ENCODE data around the gene FARP2. TPM values are rescaled to one million over a fixed set of nuclear protein-coding genes. Genes with fewer than 3 reads are reported as not detected.

FARP2 gene
- total RNA-seq, 1 donor from 2014 or later: 57.1 TPM

DNA sequence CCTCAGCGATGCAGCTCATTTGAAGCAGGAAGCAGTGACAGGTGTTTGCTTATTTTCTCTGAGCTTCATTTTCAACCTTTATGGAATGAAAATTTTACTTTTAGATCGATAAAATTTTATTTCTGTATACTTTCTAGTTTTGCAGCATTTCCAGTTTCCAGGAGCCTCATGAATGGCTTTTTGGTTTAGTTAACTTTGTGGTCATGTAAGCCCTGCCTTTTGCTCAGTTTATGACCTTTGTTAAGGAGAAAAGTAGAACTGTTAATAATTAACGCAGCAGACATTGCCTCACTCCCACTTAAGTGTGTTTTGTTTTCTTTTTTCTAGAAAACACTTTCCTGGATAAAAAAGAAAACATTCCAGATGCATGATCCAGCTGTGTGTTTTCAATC is 4.4 kb upstream of the FARP2 start:
- TF ChIP-seq, protein P1, sequence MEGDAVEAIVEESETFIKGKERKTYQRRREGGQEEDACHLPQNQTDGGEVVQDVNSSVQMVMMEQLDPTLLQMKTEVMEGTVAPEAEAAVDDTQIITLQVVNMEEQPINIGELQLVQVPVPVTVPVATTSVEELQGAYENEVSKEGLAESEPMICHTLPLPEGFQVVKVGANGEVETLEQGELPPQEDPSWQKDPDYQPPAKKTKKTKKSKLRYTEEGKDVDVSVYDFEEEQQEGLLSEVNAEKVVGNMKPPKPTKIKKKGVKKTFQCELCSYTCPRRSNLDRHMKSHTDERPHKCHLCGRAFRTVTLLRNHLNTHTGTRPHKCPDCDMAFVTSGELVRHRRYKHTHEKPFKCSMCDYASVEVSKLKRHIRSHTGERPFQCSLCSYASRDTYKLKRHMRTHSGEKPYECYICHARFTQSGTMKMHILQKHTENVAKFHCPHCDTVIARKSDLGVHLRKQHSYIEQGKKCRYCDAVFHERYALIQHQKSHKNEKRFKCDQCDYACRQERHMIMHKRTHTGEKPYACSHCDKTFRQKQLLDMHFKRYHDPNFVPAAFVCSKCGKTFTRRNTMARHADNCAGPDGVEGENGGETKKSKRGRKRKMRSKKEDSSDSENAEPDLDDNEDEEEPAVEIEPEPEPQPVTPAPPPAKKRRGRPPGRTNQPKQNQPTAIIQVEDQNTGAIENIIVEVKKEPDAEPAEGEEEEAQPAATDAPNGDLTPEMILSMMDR (IDR thresholded peaks at IDR 0.05): no peak
- no peak overlapping the region for H3K4me3 Mint-ChIP-seq (ENCODE audit: unreplicated experiment)
- peaks cover 41% of the 10 kb centered on the region for H3K4me1 Mint-ChIP-seq (ENCODE audit: low read depth)
- no peak for DNase-seq (ENCODE audit: low spot score)
- no peaks in the 10 kb centered on the region for H3K27me3 Mint-ChIP-seq (ENCODE audit: low read depth)
- H3K9me3 Mint-ChIP-seq (ENCODE audit: low read depth): no peaks in the 10 kb centered on the region
- peaks cover 31% of the 10 kb centered on the region for H3K36me3 Mint-ChIP-seq (ENCODE audit: low read depth)
- H3K27ac Mint-ChIP-seq (ENCODE audit: unreplicated experiment): peak overlapping the region; percentile 19

DNA sequence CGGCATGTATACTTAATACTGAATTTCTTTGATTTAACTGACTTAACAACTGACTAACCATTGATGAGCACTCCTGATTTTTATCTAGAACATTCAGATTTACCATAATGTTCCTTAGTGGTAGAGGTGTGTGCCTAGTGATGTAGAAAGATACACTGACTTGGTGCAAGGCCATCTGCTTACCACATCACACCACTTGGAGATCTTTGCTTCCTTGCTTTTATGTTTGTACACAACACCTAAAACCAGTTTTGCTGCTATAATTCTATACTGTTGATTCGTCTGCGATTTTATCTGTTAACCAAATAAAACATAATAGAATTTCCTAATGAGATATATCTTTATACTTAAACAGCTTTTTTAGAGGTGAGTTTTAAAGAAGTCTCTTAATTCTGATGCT is 3.9 kb upstream of the FARP2 start:
- peak overlapping the region; percentile 19 for H3K27ac Mint-ChIP-seq (ENCODE audit: unreplicated experiment)

DNA sequence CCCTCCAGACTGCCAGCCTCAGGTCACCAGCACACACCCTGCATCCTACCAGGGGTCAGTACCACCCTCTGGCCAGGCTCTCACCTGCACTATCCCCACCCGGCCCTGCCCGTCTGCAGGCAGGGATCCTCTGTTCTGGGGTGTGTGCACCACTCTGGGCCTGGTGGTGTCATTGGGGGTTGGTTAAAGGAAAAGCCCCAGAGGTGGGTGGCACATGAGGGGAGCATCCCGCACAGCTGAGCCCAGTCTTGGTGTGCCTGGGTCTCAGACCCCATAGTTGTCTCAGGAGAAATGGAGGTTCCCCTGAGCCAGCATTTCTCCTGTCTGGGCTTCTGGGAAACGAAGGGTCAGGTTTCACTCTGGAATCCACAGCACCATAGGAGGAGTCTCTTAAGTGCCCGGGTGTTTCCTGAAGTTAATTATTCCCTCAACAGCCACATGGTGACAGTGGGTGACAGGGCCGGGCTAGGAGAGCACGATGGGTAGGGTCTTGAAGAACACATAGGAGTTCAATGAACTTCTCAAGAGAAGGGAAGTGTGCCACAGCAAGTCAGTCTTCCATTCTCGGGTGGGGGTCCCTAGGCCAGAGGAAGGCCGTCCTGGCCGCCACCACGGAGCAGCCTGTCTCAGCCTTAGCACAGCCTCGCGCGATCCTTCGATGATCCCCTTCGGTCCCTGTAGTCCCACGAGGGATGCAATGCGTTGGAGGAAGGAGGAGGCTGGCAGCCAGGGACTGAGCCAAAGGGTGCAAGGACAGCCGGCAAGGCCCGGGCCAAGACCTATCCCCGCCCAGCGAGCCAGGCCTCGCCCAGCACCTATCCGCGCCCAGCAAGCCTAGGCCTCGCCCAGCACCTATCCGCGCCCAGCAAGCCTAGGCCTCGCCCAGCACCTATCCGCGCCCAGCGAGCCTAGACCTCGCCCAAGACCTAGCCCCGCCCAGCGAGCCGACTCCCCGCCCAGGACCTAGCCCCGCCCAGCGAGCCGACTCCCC is 1.1 kb upstream of the FARP2 start:
- DNase-seq (ENCODE audit: low spot score): no peak
- peaks cover 23% of the 10 kb centered on the region for H3K36me3 Mint-ChIP-seq (ENCODE audit: low read depth)
- H3K9me3 Mint-ChIP-seq (ENCODE audit: low read depth): no peaks in the 10 kb centered on the region
- H3K4me1 Mint-ChIP-seq (ENCODE audit: low read depth): peaks cover 65% of the 10 kb centered on the region
- peak overlapping the region; percentile 40 for H3K4me3 Mint-ChIP-seq (ENCODE audit: unreplicated experiment)
- no peaks in the 10 kb centered on the region for H3K27me3 Mint-ChIP-seq (ENCODE audit: low read depth)
- TF ChIP-seq, protein P1 (IDR thresholded peaks at IDR 0.05): peak; percentile 62
- peak overlapping the region; percentile 88 for H3K27ac Mint-ChIP-seq (ENCODE audit: unreplicated experiment)

More for the DNA sequence above, 3.9 kb upstream of the FARP2 start:
- DNase-seq (ENCODE audit: low spot score): no peak
- no peaks in the 10 kb centered on the region for H3K9me3 Mint-ChIP-seq (ENCODE audit: low read depth)
- no peaks in the 10 kb centered on the region for H3K27me3 Mint-ChIP-seq (ENCODE audit: low read depth)
- H3K4me3 Mint-ChIP-seq (ENCODE audit: unreplicated experiment): no peak overlapping the region
- TF ChIP-seq, protein P1 (IDR thresholded peaks at IDR 0.05): no peak
- H3K4me1 Mint-ChIP-seq (ENCODE audit: low read depth): peaks cover 46% of the 10 kb centered on the region
- H3K36me3 Mint-ChIP-seq (ENCODE audit: low read depth): peaks cover 31% of the 10 kb centered on the region

DNA sequence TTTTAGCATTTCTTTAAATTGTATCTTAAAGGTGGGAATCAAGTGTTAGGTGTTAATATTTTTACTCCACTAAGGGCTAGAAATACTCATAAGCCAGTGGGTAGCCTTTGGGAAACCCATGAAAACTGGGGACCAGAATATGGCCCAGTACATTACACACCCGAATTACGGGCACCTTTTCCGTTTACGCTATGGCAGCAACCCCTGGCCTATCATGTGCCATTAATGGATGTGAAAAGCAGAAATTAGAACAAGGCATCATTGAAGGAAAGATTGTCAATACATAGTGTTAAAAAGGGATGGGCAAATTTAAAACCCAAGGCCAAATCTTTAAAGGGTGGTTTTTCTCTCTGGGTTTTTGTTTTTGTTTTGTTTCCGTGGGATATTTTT is 781 bp downstream of the FARP2 start:
- DNase-seq (ENCODE audit: low spot score): no peak
- H3K27ac Mint-ChIP-seq (ENCODE audit: unreplicated experiment): peak overlapping the region; percentile 36

DNA sequence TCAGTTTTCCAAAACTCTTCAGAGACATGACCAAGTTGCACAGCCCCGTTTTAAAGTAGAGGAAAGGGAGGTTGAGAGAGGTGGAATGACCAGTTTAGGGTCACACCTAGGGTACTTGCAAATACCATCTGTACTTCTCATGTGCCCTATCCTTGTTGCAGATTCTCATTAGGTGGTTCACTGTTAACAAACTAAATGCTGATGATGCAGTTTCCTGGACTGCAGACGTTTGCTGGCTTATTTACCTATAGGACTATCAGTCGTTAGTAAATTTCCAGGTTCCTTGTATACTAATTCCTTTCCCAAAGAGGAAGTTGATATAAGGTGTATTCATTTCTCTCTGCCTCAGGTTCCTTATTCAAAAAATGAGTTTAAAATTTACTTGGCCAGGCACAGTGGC is 1.4 kb downstream of the FARP2 start:
- DNase-seq (ENCODE audit: low spot score): no peak
- Mint-ChIP-seq H3K4me1 (ENCODE audit: low read depth) (peaks cover 57% of the 10 kb centered on the region), H3K36me3 (ENCODE audit: low read depth) (peaks cover 7% of the 10 kb centered on the region), H3K27me3 (ENCODE audit: low read depth) (no peaks in the 10 kb centered on the region), H3K4me3 (ENCODE audit: unreplicated experiment) (peak overlapping the region; percentile 80), H3K9me3 (ENCODE audit: low read depth) (no peaks in the 10 kb centered on the region), H3K27ac (ENCODE audit: unreplicated experiment) (no peak overlapping the region)
- TF ChIP-seq, protein P1 (IDR thresholded peaks at IDR 0.05): no peak

More for the DNA sequence above, 781 bp downstream of the FARP2 start:
- Mint-ChIP-seq H3K9me3 (ENCODE audit: low read depth) (no peaks in the 10 kb centered on the region), H3K4me3 (ENCODE audit: unreplicated experiment) (peak overlapping the region; percentile 80), H3K27me3 (ENCODE audit: low read depth) (no peaks in the 10 kb centered on the region), H3K4me1 (ENCODE audit: low read depth) (peaks cover 61% of the 10 kb centered on the region), H3K36me3 (ENCODE audit: low read depth) (peaks cover 10% of the 10 kb centered on the region)
- TF ChIP-seq, protein P1 (IDR thresholded peaks at IDR 0.05): no peak

All from chondrocyte (in vitro differentiated cells).